Panc1 (cell line): Measurements from ENCODE around the gene AFM. TPM values are rescaled to one million over a fixed set of nuclear protein-coding genes. Genes with fewer than 3 reads are reported as not detected.

Experiments used
- ATAC-seq: fragments of 200-7000 bp; cut with Tn5 transposase; 2 replicates; pipeline ENCODE4 v1.9.1; 2020; ENCODE audit warnings: mild to moderate bottlenecking, moderate library complexity
- BruUV-seq: library from RNA; stranded (reverse); fragments of 400-500 nt; replicated peaks from 2 replicates; lab custom pipeline; 2021; lab: Mats Ljungman, UMichigan
- CTCF ChIA-PET: fragments of 300-600 bp; sonication (Branson Sonifier 250); formaldehyde crosslinking; loops from one replicate; lab custom pipeline; 2022; ENCODE audit warnings: antibody characterized with exemption; lab: Charles Lee
- POLR2A ChIA-PET: fragments of 300-600 bp; sonication (Branson Sonifier 250); formaldehyde crosslinking; loops from one replicate; lab custom pipeline; 2022; ENCODE audit warnings: antibody characterized with exemption; lab: Charles Lee
- DNase-seq: peaks from one replicate; pipeline ENCODE4 v3.0.0-alpha.2; 2010; ENCODE audit warnings: low read depth, low spot score
- H3K27ac ChIP-seq: 2 replicates; pipeline ENCODE4 v1.5.1; 2011; ENCODE audit warnings: mild to moderate bottlenecking, low read length, inconsistent platforms
- H3K27me3 ChIP-seq: fragments of 200-500 bp; sonication (Bioruptor generic); 2 replicates; pipeline ENCODE4 v1.6.0; 2014; ENCODE audit warnings: low read length, inconsistent platforms; ENCODE audit not compliant: control insufficient read depth, insufficient read depth
- H3K36me3 ChIP-seq: fragments of 200-500 bp; sonication (Bioruptor generic); 2 replicates; pipeline ENCODE4 v1.5.1; 2014; ENCODE audit warnings: inconsistent platforms, mild to moderate bottlenecking, low read length, moderate library complexity; ENCODE audit not compliant: control insufficient read depth, insufficient read depth
- H3K4me1 ChIP-seq: 2 replicates; pipeline ENCODE4 v1.5.1; 2011; ENCODE audit warnings: inconsistent platforms, mild to moderate bottlenecking, low read length, moderate library complexity; ENCODE audit not compliant: control insufficient read depth, insufficient read depth
- H3K4me3 ChIP-seq, 2 experiments: 2 replicates each; pipeline ENCODE4 v1.5.1; 2011 to 2012; ENCODE audit warnings: low read depth in 2 of 2, low read length in 2 of 2, mild to moderate bottlenecking in 2 of 2, inconsistent platforms in 1 of 2, moderate library complexity in 1 of 2
- H3K9me3 ChIP-seq: fragments of 200-500 bp; sonication (Bioruptor generic); 2 replicates; pipeline ENCODE4 v1.5.1; 2014; ENCODE audit warnings: low read depth, mild to moderate bottlenecking, inconsistent platforms, low read length, moderate library complexity; ENCODE audit not compliant: control insufficient read depth, insufficient read depth
- POLR2AphosphoS5 ChIP-seq: IDR thresholded peaks from 2 replicates; pipeline ENCODE4 v1.6.1; 2012; ENCODE audit warnings: mild to moderate bottlenecking, low read depth, low read length, moderate library complexity
- REST ChIP-seq, 2 experiments: IDR thresholded peaks; 2 replicates each; pipeline ENCODE4 v1.6.1; 2011 to 2012; ENCODE audit warnings: low read depth in 2 of 2, control low read depth in 1 of 2, low read length in 1 of 2, mild to moderate bottlenecking in 1 of 2, moderate library complexity in 1 of 2; ENCODE audit not compliant: insufficient read depth in 1 of 2
- SIN3A ChIP-seq: IDR thresholded peaks from 2 replicates; pipeline ENCODE4 v1.6.1; 2012; ENCODE audit warnings: low read depth, mild to moderate bottlenecking, low read length, moderate library complexity, borderline replicate concordance; ENCODE audit not compliant: insufficient read depth
- TCF7L2 ChIP-seq: IDR thresholded peaks from 2 replicates; pipeline ENCODE4 v1.6.1; 2011; ENCODE audit warnings: mild to moderate bottlenecking, low read depth, low read length, inconsistent platforms
- in situ Hi-C: cut with HindIII; loops from 2 replicates; pipeline ENCODE4 v1.10.0; 2016; ENCODE audit warnings: low sequenced_read_pairs, low pct_unique_long_range_greater_than_20kb
- intact Hi-C: fragments of 100-400 bp; cut with micrococcal nuclease; formaldehyde crosslinking; loops from one replicate; pipeline ENCODE4 v1.10.0; 2022; ENCODE audit not compliant: unreplicated experiment
- total RNA-seq: library from RNA; stranded (reverse); gene quantifications from one replicate; pipeline ENCODE4 v1.2.1, GENCODE V29; 2021; ENCODE audit not compliant: unreplicated experiment
- TF ChIP-seq, protein P1 (sequence below): fragments of 450-650 bp; IDR thresholded peaks from 2 replicates; pipeline ENCODE4 v1.5.1; 2017; ENCODE audit warnings: mild to moderate bottlenecking

Gene AFM
- total RNA-seq, 1 experiment from 2014 or later, result not detected

DNA sequence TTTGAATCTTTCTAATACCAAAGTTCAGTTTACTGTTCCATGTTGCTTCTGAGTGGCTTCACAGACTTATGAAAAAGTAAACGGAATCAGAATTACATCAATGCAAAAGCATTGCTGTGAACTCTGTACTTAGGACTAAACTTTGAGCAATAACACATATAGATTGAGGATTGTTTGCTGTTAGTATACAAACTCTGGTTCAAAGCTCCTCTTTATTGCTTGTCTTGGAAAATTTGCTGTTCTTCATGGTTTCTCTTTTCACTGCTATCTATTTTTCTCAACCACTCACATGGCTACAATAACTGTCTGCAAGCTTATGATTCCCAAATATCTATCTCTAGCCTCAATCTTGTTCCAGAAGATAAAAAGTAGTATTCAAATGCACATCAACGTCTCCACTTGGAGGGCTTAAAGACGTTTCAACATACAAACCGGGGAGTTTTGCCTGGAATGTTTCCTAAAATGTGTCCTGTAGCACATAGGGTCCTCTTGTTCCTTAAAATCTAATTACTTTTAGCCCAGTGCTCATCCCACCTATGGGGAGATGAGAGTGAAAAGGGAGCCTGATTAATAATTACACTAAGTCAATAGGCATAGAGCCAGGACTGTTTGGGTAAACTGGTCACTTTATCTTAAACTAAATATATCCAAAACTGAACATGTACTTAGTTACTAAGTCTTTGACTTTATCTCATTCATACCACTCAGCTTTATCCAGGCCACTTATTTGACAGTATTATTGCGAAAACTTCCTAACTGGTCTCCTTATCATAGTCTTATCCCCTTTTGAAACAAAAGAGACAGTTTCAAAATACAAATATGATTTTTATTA lies 49.2 kb upstream of the AFM start:
- Histone ChIP-seq H3K4me1 (no peaks in the 10 kb centered on the region), H3K27ac (no peak overlapping the region), H3K4me3 (no peak overlapping the region), H3K9me3 (no peaks in the 10 kb centered on the region), H3K27me3 (no peaks in the 10 kb centered on the region), H3K36me3 (no peaks in the 10 kb centered on the region)
- in situ Hi-C loops (no loop called here), intact Hi-C loops (no loop called here)
- DNase-seq (no peak), ATAC-seq (no peak)
- POLR2A ChIA-PET, result no interaction called here
- no peak for TF ChIP-seq REST (IDR thresholded peaks at IDR 0.05; ENCODE audit: insufficient read depth in 1 of 2, low read depth in 2 of 2, low read length in 1 of 2)
- TF ChIP-seq POLR2AphosphoS5, result no peak
- no peak for TF ChIP-seq SIN3A
- TF ChIP-seq TCF7L2, result no peak
- TF ChIP-seq, protein P1, sequence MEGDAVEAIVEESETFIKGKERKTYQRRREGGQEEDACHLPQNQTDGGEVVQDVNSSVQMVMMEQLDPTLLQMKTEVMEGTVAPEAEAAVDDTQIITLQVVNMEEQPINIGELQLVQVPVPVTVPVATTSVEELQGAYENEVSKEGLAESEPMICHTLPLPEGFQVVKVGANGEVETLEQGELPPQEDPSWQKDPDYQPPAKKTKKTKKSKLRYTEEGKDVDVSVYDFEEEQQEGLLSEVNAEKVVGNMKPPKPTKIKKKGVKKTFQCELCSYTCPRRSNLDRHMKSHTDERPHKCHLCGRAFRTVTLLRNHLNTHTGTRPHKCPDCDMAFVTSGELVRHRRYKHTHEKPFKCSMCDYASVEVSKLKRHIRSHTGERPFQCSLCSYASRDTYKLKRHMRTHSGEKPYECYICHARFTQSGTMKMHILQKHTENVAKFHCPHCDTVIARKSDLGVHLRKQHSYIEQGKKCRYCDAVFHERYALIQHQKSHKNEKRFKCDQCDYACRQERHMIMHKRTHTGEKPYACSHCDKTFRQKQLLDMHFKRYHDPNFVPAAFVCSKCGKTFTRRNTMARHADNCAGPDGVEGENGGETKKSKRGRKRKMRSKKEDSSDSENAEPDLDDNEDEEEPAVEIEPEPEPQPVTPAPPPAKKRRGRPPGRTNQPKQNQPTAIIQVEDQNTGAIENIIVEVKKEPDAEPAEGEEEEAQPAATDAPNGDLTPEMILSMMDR, result no peak
- CTCF ChIA-PET, result no interaction called here
- no TSS peak for BruUV-seq

GRCh38 chr4:73433140-73433539 lies 48.4 kb upstream of the AFM start:
- no peaks in the 10 kb centered on the region for H3K36me3 ChIP-seq
- no peak for ATAC-seq
- in situ Hi-C loops (no loop called here), intact Hi-C loops (no loop called here)
- TF ChIP-seq SIN3A (no peak), TCF7L2 (no peak), POLR2AphosphoS5 (no peak)
- TF ChIP-seq, protein P1, result no peak
- H3K9me3 ChIP-seq, result no peaks in the 10 kb centered on the region
- no TSS peak for BruUV-seq
- CTCF ChIA-PET, result no interaction called here
- no peaks in the 10 kb centered on the region for H3K4me1 ChIP-seq
- H3K4me3 ChIP-seq, result no peak overlapping the region
- H3K27ac ChIP-seq, result no peak overlapping the region
- no peak for DNase-seq
- POLR2A ChIA-PET, result no interaction called here
- H3K27me3 ChIP-seq, result no peaks in the 10 kb centered on the region; the same call in 1 of the 2 replicates
